HEK293 (cell line): ENCODE results near the gene DMBT1.

Experiments used
- CTCF ChIA-PET: fragments of 350-600 bp; formaldehyde crosslinking; extraction: SDS; loops from one replicate; lab custom pipeline; 2021; ENCODE audit warnings: antibody characterized with exemption; lab: Yijun Ruan, JAX
- POLR2A ChIA-PET: fragments of 300-600 bp; formaldehyde crosslinking; extraction: SDS; loops from one replicate; lab custom pipeline; 2020; ENCODE audit warnings: antibody characterized with exemption, inconsistent platforms; lab: Yijun Ruan, JAX
- H3K27ac ChIP-seq: fragments of 200-500 bp; sonication (Bioruptor generic); 2 replicates; pipeline ENCODE4 v1.5.1; 2014; ENCODE audit warnings: low read depth, low read length, control low read depth, inconsistent platforms; ENCODE audit errors: extremely low read depth
- H3K36me3 ChIP-seq, 2 experiments: fragments of 200-500 bp in 1 of 2; sonication (Bioruptor generic) in 1 of 2; 1 replicate in 1 of 2; 2 replicates in 1 of 2; pipeline ENCODE4 v1.5.1; 2014 to 2017; ENCODE audit warnings: inconsistent platforms in 2 of 2, low read length in 2 of 2; ENCODE audit not compliant: control insufficient read depth in 2 of 2, insufficient read depth in 1 of 2
- H3K4me1 ChIP-seq: fragments of 200-500 bp; sonication (Bioruptor generic); 2 replicates; pipeline ENCODE4 v1.5.1; 2014; ENCODE audit warnings: mild to moderate bottlenecking, low read length, inconsistent platforms; ENCODE audit not compliant: control insufficient read depth, insufficient read depth
- H3K4me3 ChIP-seq: 2 replicates; pipeline ENCODE4 v1.5.1; 2011; ENCODE audit warnings: low read depth, mild to moderate bottlenecking, control low read depth, low read length, moderate library complexity
- H3K9me3 ChIP-seq: fragments of 200-500 bp; sonication (Bioruptor generic); 2 replicates; pipeline ENCODE4 v1.5.1; 2014; ENCODE audit warnings: low read depth, low read length, inconsistent platforms; ENCODE audit not compliant: control insufficient read depth, insufficient read depth
- GLI2 ChIP-seq: fragments of 450-650 bp; formaldehyde crosslinking; IDR thresholded peaks from 2 replicates; pipeline ENCODE4; 2017; ENCODE audit warnings: missing biosample characterization, missing genetic modification characterization, low read depth, borderline replicate concordance
- IKZF3 ChIP-seq: fragments of 450-650 bp; IDR thresholded peaks from 2 replicates; pipeline ENCODE4 v1.5.0; 2018; ENCODE audit warnings: missing biosample characterization, mild to moderate bottlenecking, missing genetic modification characterization, moderate library complexity
- SP7 ChIP-seq: fragments of 450-650 bp; formaldehyde crosslinking; IDR thresholded peaks from 2 replicates; pipeline ENCODE4 v1.5.1; 2016; ENCODE audit warnings: missing biosample characterization, missing genetic modification characterization
- YY1 ChIP-seq: fragments of 450-650 bp; formaldehyde crosslinking; IDR thresholded peaks from 2 replicates; pipeline ENCODE4 v1.5.1; 2018; ENCODE audit warnings: missing biosample characterization, missing genetic modification characterization
- YY2 ChIP-seq: fragments of 450-650 bp; formaldehyde crosslinking; IDR thresholded peaks from 2 replicates; pipeline ENCODE4 v1.5.1; 2016; ENCODE audit warnings: missing biosample characterization, missing genetic modification characterization
- ZFHX2 ChIP-seq: fragments of 450-650 bp; formaldehyde crosslinking; conservative IDR thresholded peaks from 2 replicates; pipeline ENCODE4 v1.5.1; 2016; ENCODE audit warnings: missing biosample characterization, missing genetic modification characterization
- ZNF121 ChIP-seq: fragments of 450-650 bp; formaldehyde crosslinking; IDR thresholded peaks from 2 replicates; pipeline ENCODE4 v1.5.1; 2016; ENCODE audit warnings: missing biosample characterization, missing genetic modification characterization
- ZNF138 ChIP-seq: fragments of 450-650 bp; formaldehyde crosslinking; IDR thresholded peaks from 2 replicates; pipeline ENCODE4 v1.5.1; 2016; ENCODE audit warnings: missing biosample characterization, missing genetic modification characterization, borderline replicate concordance
- ZNF341 ChIP-seq: fragments of 450-650 bp; formaldehyde crosslinking; IDR thresholded peaks from 2 replicates; pipeline ENCODE4; 2016; ENCODE audit warnings: low read depth, missing biosample characterization, missing genetic modification characterization
- ZNF548 ChIP-seq: fragments of 450-650 bp; formaldehyde crosslinking; IDR thresholded peaks from 2 replicates; pipeline ENCODE4 v1.5.1; 2016; ENCODE audit warnings: missing biosample characterization, missing genetic modification characterization
- ZNF571 ChIP-seq: fragments of 450-650 bp; formaldehyde crosslinking; IDR thresholded peaks from 2 replicates; pipeline ENCODE4 v1.5.0; 2017; ENCODE audit warnings: missing biosample characterization, missing genetic modification characterization
- ZNF624 ChIP-seq: fragments of 450-650 bp; formaldehyde crosslinking; IDR thresholded peaks from 2 replicates; pipeline ENCODE4 v1.5.1; 2017; ENCODE audit warnings: missing biosample characterization, missing genetic modification characterization
- ZNF843 ChIP-seq: fragments of 450-650 bp; formaldehyde crosslinking; IDR thresholded peaks from 2 replicates; pipeline ENCODE4 v1.5.1; 2016; ENCODE audit warnings: missing biosample characterization, missing genetic modification characterization
- ZSCAN16 ChIP-seq: fragments of 450-650 bp; formaldehyde crosslinking; IDR thresholded peaks from 2 replicates; pipeline ENCODE4 v1.5.1; 2016; ENCODE audit warnings: missing biosample characterization, missing genetic modification characterization
- TF ChIP-seq, protein P1 (sequence below): fragments of 450-650 bp; formaldehyde crosslinking; IDR thresholded peaks from 2 replicates; pipeline ENCODE4 v1.5.1; 2016; ENCODE audit warnings: missing biosample characterization, missing genetic modification characterization
- TF ChIP-seq, protein P2 (sequence below): fragments of 450-650 bp; IDR thresholded peaks from 2 replicates; pipeline ENCODE4 v1.5.1; 2018; ENCODE audit warnings: missing biosample characterization, mild to moderate bottlenecking, missing genetic modification characterization
- TF ChIP-seq, protein P3 (sequence below): fragments of 450-650 bp; formaldehyde crosslinking; IDR thresholded peaks from 2 replicates; pipeline ENCODE4 v1.5.1; 2016; ENCODE audit warnings: missing biosample characterization, missing genetic modification characterization
- TF ChIP-seq, protein P4 (sequence below): fragments of 450-650 bp; formaldehyde crosslinking; IDR thresholded peaks from 2 replicates; pipeline ENCODE4 v1.5.1; 2016; ENCODE audit warnings: missing biosample characterization, missing genetic modification characterization, borderline replicate concordance

The DMBT1 gene

DNA sequence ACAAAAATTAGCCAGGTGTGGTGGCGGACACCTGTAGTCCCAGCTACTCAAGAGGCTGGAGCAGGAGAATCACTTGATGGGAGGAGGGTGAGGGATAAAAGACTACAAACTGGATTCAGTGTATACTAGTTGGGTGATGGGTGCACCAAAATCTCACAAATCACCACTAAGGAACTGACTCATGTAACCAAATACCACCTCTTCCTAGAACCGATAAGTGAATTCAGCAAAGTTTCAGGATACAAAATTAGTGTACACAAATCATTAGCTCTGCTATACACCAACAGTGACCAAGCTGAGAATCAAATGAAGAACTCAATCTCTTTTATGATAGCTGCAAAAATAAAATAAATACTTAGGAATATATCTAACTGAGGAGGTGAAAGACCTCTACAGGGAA, 23.0 kb upstream of the DMBT1 start:
- H3K4me1 ChIP-seq: 0 out of 2 replicates have a peak, but pooled peaks cover 2% of the 10 kb centered on the region
- ChIA-PET POLR2A (no interaction called here), CTCF (interaction anchor here (1.1 to 2.2 kb wide), 2 partner anchors 17 to 28 kb away, joined by 3 to 11 read pairs; no protein-coding TSS in a partner anchor)
- H3K36me3 ChIP-seq: no peaks in the 10 kb centered on the region
- H3K9me3 ChIP-seq: no peaks in the 10 kb centered on the region
- no peak overlapping the region for H3K27ac ChIP-seq
- TF ChIP-seq, protein P1, sequence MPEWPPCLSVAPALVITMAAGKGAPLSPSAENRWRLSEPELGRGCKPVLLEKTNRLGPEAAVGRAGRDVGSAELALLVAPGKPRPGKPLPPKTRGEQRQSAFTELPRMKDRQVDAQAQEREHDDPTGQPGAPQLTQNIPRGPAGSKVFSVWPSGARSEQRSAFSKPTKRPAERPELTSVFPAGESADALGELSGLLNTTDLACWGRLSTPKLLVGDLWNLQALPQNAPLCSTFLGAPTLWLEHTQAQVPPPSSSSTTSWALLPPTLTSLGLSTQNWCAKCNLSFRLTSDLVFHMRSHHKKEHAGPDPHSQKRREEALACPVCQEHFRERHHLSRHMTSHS: no peak
- TF ChIP-seq ZNF138 (tag by site-specific recombination): no peak
- TF ChIP-seq, protein P2, sequence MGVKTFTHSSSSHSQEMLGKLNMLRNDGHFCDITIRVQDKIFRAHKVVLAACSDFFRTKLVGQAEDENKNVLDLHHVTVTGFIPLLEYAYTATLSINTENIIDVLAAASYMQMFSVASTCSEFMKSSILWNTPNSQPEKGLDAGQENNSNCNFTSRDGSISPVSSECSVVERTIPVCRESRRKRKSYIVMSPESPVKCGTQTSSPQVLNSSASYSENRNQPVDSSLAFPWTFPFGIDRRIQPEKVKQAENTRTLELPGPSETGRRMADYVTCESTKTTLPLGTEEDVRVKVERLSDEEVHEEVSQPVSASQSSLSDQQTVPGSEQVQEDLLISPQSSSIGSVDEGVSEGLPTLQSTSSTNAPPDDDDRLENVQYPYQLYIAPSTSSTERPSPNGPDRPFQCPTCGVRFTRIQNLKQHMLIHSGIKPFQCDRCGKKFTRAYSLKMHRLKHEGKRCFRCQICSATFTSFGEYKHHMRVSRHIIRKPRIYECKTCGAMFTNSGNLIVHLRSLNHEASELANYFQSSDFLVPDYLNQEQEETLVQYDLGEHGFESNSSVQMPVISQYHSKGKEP (tag by site-specific recombination): no peak
- TF ChIP-seq, protein P3, sequence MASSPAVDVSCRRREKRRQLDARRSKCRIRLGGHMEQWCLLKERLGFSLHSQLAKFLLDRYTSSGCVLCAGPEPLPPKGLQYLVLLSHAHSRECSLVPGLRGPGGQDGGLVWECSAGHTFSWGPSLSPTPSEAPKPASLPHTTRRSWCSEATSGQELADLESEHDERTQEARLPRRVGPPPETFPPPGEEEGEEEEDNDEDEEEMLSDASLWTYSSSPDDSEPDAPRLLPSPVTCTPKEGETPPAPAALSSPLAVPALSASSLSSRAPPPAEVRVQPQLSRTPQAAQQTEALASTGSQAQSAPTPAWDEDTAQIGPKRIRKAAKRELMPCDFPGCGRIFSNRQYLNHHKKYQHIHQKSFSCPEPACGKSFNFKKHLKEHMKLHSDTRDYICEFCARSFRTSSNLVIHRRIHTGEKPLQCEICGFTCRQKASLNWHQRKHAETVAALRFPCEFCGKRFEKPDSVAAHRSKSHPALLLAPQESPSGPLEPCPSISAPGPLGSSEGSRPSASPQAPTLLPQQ: no peak
- TF ChIP-seq, all 188 proteins: peak for 0
- no peak overlapping the region for H3K4me3 ChIP-seq

DNA sequence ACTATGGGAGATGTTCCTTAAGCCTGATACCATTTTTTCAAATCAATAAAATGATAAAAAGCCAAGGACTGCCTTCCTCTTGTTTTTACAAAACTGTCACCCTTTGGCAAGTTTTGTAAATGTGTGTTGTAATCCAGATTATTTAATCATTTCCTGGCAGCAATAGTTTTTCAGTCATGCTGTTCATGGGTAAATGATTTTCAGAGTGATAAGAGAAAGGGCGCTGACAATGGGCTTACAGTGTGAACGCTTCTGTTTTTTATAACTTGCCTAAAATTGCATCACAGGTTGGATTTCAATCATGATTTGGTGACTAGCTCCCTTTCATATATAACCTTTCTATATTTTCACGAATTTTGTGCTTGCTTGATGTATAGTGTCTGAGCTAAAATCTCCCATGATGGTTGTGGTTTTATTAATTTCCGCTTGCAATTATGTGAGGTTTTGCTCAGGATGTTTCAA, 19.0 kb upstream of the DMBT1 start:
- no peak for TF ChIP-seq ZNF548
- no peak for TF ChIP-seq YY2 (tag by site-specific recombination)
- TF ChIP-seq ZNF571 (tag by site-specific recombination): no peak
- no peak for TF ChIP-seq SP7
- TF ChIP-seq ZNF843 (tag by site-specific recombination): no peak
- POLR2A ChIA-PET: no interaction called here
- CTCF ChIA-PET: interaction anchor here (1.4 kb wide), 1 partner anchor 24 kb away, joined by 8 read pairs; no protein-coding TSS in a partner anchor
- H3K4me3 ChIP-seq: no peak overlapping the region
- no peaks in the 10 kb centered on the region for H3K36me3 ChIP-seq
- H3K27ac ChIP-seq: no peak overlapping the region
- H3K4me1 ChIP-seq: 0 out of 2 replicates have a peak, but pooled peaks cover 2% of the 10 kb centered on the region
- H3K9me3 ChIP-seq: no peaks in the 10 kb centered on the region

DNA sequence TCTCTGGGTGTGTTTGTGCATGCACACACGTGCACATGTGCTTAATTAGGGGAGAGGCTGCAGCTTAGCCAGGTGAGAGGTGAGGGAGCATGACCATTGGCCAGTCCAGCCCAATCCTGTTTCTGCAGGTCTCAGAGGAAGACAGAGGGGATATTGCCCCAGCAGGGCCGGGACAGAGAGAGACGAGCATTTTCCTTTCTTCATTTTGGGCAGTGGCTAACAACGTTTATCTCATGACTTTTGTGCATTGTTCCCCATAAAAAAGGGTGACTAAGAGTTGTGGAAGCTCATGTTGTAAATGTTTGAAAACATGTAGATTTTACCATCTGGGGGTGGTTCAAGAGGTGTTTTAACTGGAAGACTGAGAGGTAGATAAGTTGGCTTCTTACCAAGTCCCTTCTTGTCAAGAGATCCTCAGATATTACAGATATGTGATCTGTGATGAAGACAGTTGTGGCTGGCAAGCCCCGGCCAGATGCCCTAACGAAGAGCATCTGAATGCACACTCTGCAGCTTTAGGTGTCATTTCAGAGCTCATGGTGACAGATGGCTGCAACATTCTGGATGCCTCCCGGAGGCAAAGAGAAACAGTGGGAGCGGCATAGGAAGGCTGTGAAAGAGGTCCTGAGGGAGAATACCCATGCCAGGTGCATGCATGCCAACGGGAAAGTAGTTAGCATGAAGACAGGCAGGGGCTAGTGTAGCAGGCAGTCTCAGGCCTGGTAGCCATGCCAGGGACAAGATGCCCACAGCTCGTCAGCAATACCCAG, 16.7 kb upstream of the DMBT1 start:
- Histone ChIP-seq H3K27ac (no peak overlapping the region), H3K36me3 (no peaks in the 10 kb centered on the region), H3K4me3 (no peak overlapping the region), H3K4me1 (0 out of 2 replicates have a peak, but pooled peaks cover 2% of the 10 kb centered on the region), H3K9me3 (no peaks in the 10 kb centered on the region)
- CTCF ChIA-PET: no interaction called here
- POLR2A ChIA-PET: interaction anchor here (0.9 kb wide), 1 partner anchor 14 kb away, joined by 3 read pairs; no protein-coding TSS in a partner anchor
- no peak for TF ChIP-seq ZFHX2 (tag by site-specific recombination)
- TF ChIP-seq GLI2 (tag by site-specific recombination): no peak
- TF ChIP-seq, protein P4, sequence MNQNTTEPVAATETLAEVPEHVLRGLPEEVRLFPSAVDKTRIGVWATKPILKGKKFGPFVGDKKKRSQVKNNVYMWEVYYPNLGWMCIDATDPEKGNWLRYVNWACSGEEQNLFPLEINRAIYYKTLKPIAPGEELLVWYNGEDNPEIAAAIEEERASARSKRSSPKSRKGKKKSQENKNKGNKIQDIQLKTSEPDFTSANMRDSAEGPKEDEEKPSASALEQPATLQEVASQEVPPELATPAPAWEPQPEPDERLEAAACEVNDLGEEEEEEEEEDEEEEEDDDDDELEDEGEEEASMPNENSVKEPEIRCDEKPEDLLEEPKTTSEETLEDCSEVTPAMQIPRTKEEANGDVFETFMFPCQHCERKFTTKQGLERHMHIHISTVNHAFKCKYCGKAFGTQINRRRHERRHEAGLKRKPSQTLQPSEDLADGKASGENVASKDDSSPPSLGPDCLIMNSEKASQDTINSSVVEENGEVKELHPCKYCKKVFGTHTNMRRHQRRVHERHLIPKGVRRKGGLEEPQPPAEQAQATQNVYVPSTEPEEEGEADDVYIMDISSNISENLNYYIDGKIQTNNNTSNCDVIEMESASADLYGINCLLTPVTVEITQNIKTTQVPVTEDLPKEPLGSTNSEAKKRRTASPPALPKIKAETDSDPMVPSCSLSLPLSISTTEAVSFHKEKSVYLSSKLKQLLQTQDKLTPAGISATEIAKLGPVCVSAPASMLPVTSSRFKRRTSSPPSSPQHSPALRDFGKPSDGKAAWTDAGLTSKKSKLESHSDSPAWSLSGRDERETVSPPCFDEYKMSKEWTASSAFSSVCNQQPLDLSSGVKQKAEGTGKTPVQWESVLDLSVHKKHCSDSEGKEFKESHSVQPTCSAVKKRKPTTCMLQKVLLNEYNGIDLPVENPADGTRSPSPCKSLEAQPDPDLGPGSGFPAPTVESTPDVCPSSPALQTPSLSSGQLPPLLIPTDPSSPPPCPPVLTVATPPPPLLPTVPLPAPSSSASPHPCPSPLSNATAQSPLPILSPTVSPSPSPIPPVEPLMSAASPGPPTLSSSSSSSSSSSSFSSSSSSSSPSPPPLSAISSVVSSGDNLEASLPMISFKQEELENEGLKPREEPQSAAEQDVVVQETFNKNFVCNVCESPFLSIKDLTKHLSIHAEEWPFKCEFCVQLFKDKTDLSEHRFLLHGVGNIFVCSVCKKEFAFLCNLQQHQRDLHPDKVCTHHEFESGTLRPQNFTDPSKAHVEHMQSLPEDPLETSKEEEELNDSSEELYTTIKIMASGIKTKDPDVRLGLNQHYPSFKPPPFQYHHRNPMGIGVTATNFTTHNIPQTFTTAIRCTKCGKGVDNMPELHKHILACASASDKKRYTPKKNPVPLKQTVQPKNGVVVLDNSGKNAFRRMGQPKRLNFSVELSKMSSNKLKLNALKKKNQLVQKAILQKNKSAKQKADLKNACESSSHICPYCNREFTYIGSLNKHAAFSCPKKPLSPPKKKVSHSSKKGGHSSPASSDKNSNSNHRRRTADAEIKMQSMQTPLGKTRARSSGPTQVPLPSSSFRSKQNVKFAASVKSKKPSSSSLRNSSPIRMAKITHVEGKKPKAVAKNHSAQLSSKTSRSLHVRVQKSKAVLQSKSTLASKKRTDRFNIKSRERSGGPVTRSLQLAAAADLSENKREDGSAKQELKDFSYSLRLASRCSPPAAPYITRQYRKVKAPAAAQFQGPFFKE (tag by site-specific recombination): no peak
- TF ChIP-seq IKZF3 (tag by site-specific recombination): no peak
- TF ChIP-seq, protein P2 (tag by site-specific recombination): no peak
- no peak for TF ChIP-seq ZNF341 (tag by site-specific recombination)
- no peak for TF ChIP-seq YY1 (tag by site-specific recombination)
- TF ChIP-seq ZSCAN16 (tag by site-specific recombination): no peak
- TF ChIP-seq ZNF624 (tag by site-specific recombination): no peak
- no peak for TF ChIP-seq ZNF121 (tag by site-specific recombination)
